DND-41 (cell line): ENCODE measurements around the gene GAA.

Source experiments
- ATAC-seq: fragments of 200-7000 bp; cut with Tn5 transposase; 3 replicates; pipeline ENCODE4 v1.9.1; 2021; ENCODE audit warnings: low read depth; ENCODE audit not compliant: insufficient read depth
- DNase-seq: peaks from one replicate; pipeline ENCODE4 v3.0.0-alpha.2; 2020
- H2AFZ ChIP-seq: 2 replicates; pipeline ENCODE4 v1.6.0; 2012; ENCODE audit warnings: low read depth, low read length
- H3K27ac ChIP-seq: 2 replicates; pipeline ENCODE4 v1.5.1; 2012; ENCODE audit warnings: low read length, inconsistent platforms
- H3K27me3 ChIP-seq: fragments of 200-600 bp; sonication (generic); 2 replicates; pipeline ENCODE4 v1.6.0; 2012; ENCODE audit warnings: low read length, mild to moderate bottlenecking, inconsistent platforms; ENCODE audit not compliant: insufficient read depth, poor library complexity
- H3K36me3 ChIP-seq: 2 replicates; pipeline ENCODE4 v1.5.1; 2012; ENCODE audit warnings: low read length, inconsistent platforms; ENCODE audit not compliant: insufficient read depth
- H3K4me1 ChIP-seq: 2 replicates; pipeline ENCODE4 v1.5.1; 2012; ENCODE audit warnings: mild to moderate bottlenecking, low read length; ENCODE audit not compliant: insufficient read depth
- H3K4me2 ChIP-seq: 2 replicates; pipeline ENCODE4 v1.6.0; 2012; ENCODE audit warnings: mild to moderate bottlenecking, moderate library complexity, low read length, inconsistent platforms; ENCODE audit not compliant: insufficient read depth
- H3K4me3 ChIP-seq, 2 experiments: fragments of 200-600 bp in 1 of 2; shearing (Covaris generic) in 1 of 2; 2 replicates each; pipeline ENCODE4 v1.5.1; 2012 to 2016; ENCODE audit warnings: inconsistent platforms in 2 of 2, low read length in 2 of 2, mild to moderate bottlenecking in 2 of 2, low read depth in 1 of 2, moderate library complexity in 1 of 2
- H3K79me2 ChIP-seq: 2 replicates; pipeline ENCODE4 v1.6.0; 2012; ENCODE audit warnings: low read length, inconsistent platforms; ENCODE audit not compliant: insufficient read depth
- H3K9ac ChIP-seq: 2 replicates; pipeline ENCODE4 v1.6.0; 2012; ENCODE audit warnings: low read depth, mild to moderate bottlenecking, inconsistent platforms, low read length, moderate library complexity
- H3K9me3 ChIP-seq: 2 replicates; pipeline ENCODE4 v1.5.1; 2012; ENCODE audit warnings: low read length, moderate library complexity, mild to moderate bottlenecking, inconsistent platforms; ENCODE audit not compliant: insufficient read depth, severe bottlenecking
- H4K20me1 ChIP-seq: 2 replicates; pipeline ENCODE4 v1.6.0; 2012; ENCODE audit warnings: low read length; ENCODE audit not compliant: insufficient read depth
- CTCF ChIP-seq: IDR thresholded peaks from 2 replicates; pipeline ENCODE4 v1.5.1; 2012; ENCODE audit warnings: borderline replicate concordance, low read length, moderate library complexity, mild to moderate bottlenecking; ENCODE audit not compliant: poor library complexity, severe bottlenecking; ENCODE audit errors: extremely low read depth
- EZH2 ChIP-seq: IDR thresholded peaks from 3 replicates; pipeline ENCODE4 v1.6.1; 2012; ENCODE audit warnings: borderline replicate concordance, low read depth, mild to moderate bottlenecking, moderate library complexity, low read length, inconsistent platforms; ENCODE audit not compliant: severe bottlenecking

GAA gene

GRCh38 chr17:80099291-80100034 is 1.9 kb upstream of the GAA start:
- ATAC-seq (no peak), DNase-seq (no peak)
- H3K36me3 ChIP-seq = no peaks in the 10 kb centered on the region; the same call in 1 of the 2 replicates
- H3K4me3 ChIP-seq = no peak overlapping the region
- H3K4me2 ChIP-seq = no peak overlapping the region
- no peak overlapping the region for H3K27ac ChIP-seq
- H3K9me3 ChIP-seq = no peaks in the 10 kb centered on the region
- H4K20me1 ChIP-seq = no peaks in the 10 kb centered on the region
- no peaks in the 10 kb centered on the region for H3K27me3 ChIP-seq
- peaks cover 15% of the 10 kb centered on the region for H3K79me2 ChIP-seq
- no peak overlapping the region for H3K9ac ChIP-seq
- H3K4me1 ChIP-seq = peaks cover 31% of the 10 kb centered on the region
- H2AFZ ChIP-seq = peak overlapping the region; percentile 91; the same call in 1 of the 2 replicates
- no peak for TF ChIP-seq CTCF
- TF ChIP-seq EZH2 = no peak

GRCh38 chr17:80100035-80100323 is 1.4 kb upstream of the GAA start:
- DNase-seq (no peak), ATAC-seq (no peak)
- Histone ChIP-seq H2AFZ (peak overlapping the region; percentile 91), H3K4me3 (no peak overlapping the region), H3K79me2 (peaks cover 15% of the 10 kb centered on the region), H3K4me1 (peaks cover 31% of the 10 kb centered on the region), H4K20me1 (no peaks in the 10 kb centered on the region), H3K27me3 (no peaks in the 10 kb centered on the region), H3K36me3 (no peaks in the 10 kb centered on the region; the same call in 1 of the 2 replicates), H3K27ac (no peak overlapping the region), H3K9me3 (no peaks in the 10 kb centered on the region), H3K4me2 (peak overlapping the region; percentile 97; the same call in 1 of the 2 replicates), H3K9ac (peak overlapping the region; percentile 97; the same call in 1 of the 2 replicates)
- TF ChIP-seq EZH2 (no peak), CTCF (no peak)

GRCh38 chr17:80101946-80102663 is 724 bp downstream of the GAA start:
- Histone ChIP-seq H3K9me3 (no peaks in the 10 kb centered on the region), H3K4me1 (peaks cover 31% of the 10 kb centered on the region), H3K79me2 (peaks cover 15% of the 10 kb centered on the region), H4K20me1 (no peaks in the 10 kb centered on the region), H3K27ac (peak overlapping the region; percentile 88), H3K27me3 (no peaks in the 10 kb centered on the region), H3K36me3 (no peaks in the 10 kb centered on the region; the same call in 1 of the 2 replicates), H3K9ac (peak overlapping the region; percentile 97), H2AFZ (peak overlapping the region; percentile 99), H3K4me2 (peak overlapping the region; percentile 97), H3K4me3 (peak overlapping the region; percentile 70 to 97)
- DNase-seq (peak; percentile 25), ATAC-seq (peak; percentile 41)
- TF ChIP-seq CTCF (no peak), EZH2 (no peak)
